Left hindlimb (tissue), 1 donor: ENCODE data around the gene ARHGEF10L.

ENCODE experiments used
- DNase-seq: peaks from one replicate; pipeline ENCODE4 v3.0.0-alpha.2; 2018

ARHGEF10L gene

DNA sequence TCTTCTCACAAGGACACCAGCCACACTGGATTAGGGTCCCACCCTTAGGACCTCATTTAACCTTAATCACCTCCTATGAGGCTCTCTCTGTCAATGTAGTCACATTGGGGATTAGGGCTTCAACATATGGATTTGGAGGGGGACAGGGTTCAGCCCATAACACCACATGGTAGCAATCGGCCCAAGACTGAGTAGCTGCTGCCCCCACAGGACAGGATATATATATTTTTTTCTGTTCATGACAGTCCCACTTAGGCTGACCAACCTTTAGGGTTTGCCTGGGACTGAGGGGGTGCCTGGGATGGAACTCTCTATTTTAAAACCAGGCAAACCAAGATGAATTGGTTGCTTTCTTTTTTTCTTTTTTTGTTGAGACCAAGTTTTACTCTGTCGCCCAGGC is 207.4 kb downstream of the ARHGEF10L start:
- no peak for DNase-seq
